Effector memory CD4-positive, alpha-beta T cell (primary cell): ENCODE data around the gene ADAMTS17.
A peak's percentile ranks its signal among the peaks of the same experiment; 100 is the strongest.
"Not testable (repeated sequence)": the region's sequence is repeated elsewhere in the genome, so short reads cannot be mapped to it uniquely, and the experiment has no call there.

Experiments used
- DNase-seq, 3 donors: peaks; one replicate each; pipeline ENCODE4 v3.0.0-alpha.2; 2020
- H3K27ac ChIP-seq: 2 replicates; pipeline ENCODE4 v1.7.0; 2013; ENCODE audit warnings: mild to moderate bottlenecking, low read length, moderate library complexity; ENCODE audit not compliant: insufficient read depth, poor library complexity, severe bottlenecking
- H3K27me3 ChIP-seq: replicated peaks from 2 replicates; pipeline ENCODE4 v1.7.0; 2013; ENCODE audit warnings: mild to moderate bottlenecking, low read length; ENCODE audit not compliant: insufficient read depth, control insufficient read depth, poor library complexity, severe bottlenecking
- H3K36me3 ChIP-seq: 2 replicates; pipeline ENCODE4 v1.7.0; 2013; ENCODE audit warnings: mild to moderate bottlenecking, low read length, moderate library complexity; ENCODE audit not compliant: control insufficient read depth, insufficient read depth
- H3K4me1 ChIP-seq: 2 replicates; pipeline ENCODE4 v1.7.0; 2013; ENCODE audit warnings: low read length, mild to moderate bottlenecking; ENCODE audit not compliant: control insufficient read depth, insufficient read depth, poor library complexity, severe bottlenecking
- H3K4me3 ChIP-seq: 2 replicates; pipeline ENCODE4 v1.7.0; 2013; ENCODE audit warnings: low read length, low read depth, mild to moderate bottlenecking; ENCODE audit not compliant: insufficient read depth, poor library complexity, severe bottlenecking
- H3K9me3 ChIP-seq: 2 replicates; pipeline ENCODE4 v1.7.0; 2013; ENCODE audit warnings: mild to moderate bottlenecking, low read length, moderate library complexity; ENCODE audit not compliant: control insufficient read depth

ADAMTS17 gene

GRCh38 chr15:100340721-100341238 is 995 bp downstream of the ADAMTS17 start:
- no peaks in the 10 kb centered on the region for H3K36me3 ChIP-seq
- H3K4me3 ChIP-seq = no peak overlapping the region
- H3K9me3 ChIP-seq = no peaks in the 10 kb centered on the region
- H3K4me1 ChIP-seq = peaks cover 9% of the 10 kb centered on the region
- DNase-seq = no peak
- H3K27me3 ChIP-seq = no peaks in the 10 kb centered on the region
- H3K27ac ChIP-seq = no peak overlapping the region

GRCh38 chr15:100339999-100340398 is 1.8 kb downstream of the ADAMTS17 start:
- H3K4me1 ChIP-seq = peaks cover 12% of the 10 kb centered on the region
- H3K27ac ChIP-seq = no peak overlapping the region

DNA sequence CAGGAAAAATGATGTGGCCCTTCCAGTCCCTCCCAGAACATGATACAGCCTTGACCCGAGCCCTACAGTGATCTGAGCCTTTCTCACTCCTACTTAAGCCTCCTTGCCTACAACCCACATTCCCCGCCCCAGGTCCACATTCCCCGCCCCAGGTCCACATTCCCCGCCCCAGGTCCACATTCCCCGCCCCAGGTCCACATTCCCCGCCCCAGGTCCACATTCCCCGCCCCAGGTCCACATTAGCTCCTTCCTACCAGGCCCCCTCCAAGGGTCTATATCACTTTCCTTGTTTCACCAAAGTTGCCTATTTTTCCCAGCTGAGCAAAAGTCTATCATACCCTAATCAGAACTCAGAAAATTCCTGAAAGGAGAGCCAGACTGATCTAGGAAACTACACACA is 2.3 kb downstream of the ADAMTS17 start:
- H3K36me3 ChIP-seq, H3K27me3 ChIP-seq, DNase-seq, H3K27ac ChIP-seq, H3K9me3 ChIP-seq, H3K4me3 ChIP-seq: not testable (repeated sequence)
- peaks cover 12% of the 10 kb centered on the region for H3K4me1 ChIP-seq

More at GRCh38 chr15:100339999-100340398, 1.8 kb downstream of the ADAMTS17 start:
- DNase-seq = no peak
- no peak overlapping the region for H3K4me3 ChIP-seq
- no peaks in the 10 kb centered on the region for H3K36me3 ChIP-seq
- H3K9me3 ChIP-seq = no peaks in the 10 kb centered on the region
- no peaks in the 10 kb centered on the region for H3K27me3 ChIP-seq

DNA sequence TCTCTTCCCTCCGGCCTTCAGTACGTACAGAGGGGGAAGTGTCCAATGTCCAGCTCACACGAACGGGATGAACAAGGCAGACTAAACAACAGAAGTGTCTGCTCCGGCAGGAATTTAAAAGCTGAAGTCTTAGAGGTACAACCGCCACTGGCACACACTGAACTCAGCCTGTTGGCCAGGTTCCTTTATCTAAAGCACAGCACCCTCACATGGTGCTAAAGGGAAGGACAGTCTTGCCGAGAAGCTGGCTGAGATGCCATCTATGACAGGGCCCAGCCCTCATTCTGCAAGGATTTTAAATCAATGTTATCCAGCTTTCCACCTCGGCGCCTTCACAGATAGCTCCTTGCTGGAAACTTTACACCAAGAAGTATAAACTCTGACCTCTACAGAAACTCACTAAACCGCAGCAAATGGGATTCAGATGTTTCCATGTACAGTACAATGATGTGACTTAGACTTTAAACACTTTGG is 2.8 kb downstream of the ADAMTS17 start:
- DNase-seq = peak; percentile 27 to 43 (median 27)
- Histone ChIP-seq H3K27me3 (no peaks in the 10 kb centered on the region), H3K36me3 (no peaks in the 10 kb centered on the region), H3K9me3 (no peaks in the 10 kb centered on the region), H3K4me3 (no peak overlapping the region), H3K4me1 (peaks cover 16% of the 10 kb centered on the region), H3K27ac (no peak overlapping the region)

DNA sequence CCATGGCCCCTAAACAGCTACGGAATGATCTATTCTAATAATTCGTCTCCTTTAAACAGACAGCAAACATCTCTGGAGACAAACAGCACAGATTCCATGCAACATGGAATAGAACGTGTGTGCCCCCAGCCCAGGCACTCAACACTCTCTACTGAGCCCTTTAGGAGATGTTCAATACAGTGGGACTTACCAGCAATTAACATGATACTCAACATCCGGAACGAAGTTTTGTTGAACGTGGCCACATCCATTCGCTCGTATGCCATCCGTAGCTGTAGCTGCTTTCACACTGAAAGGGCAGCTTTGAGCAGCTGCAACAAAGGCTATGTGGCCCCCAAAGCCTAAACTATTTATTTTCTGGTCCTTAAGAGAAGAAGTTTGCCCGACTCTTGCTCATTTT is 3.5 kb downstream of the ADAMTS17 start:
- DNase-seq = no peak
- Histone ChIP-seq H3K4me1 (peaks cover 22% of the 10 kb centered on the region), H3K27me3 (no peaks in the 10 kb centered on the region)

GRCh38 chr15:100337096-100338044 is 4.4 kb downstream of the ADAMTS17 start:
- H3K27me3 ChIP-seq = no peaks in the 10 kb centered on the region
- H3K4me3 ChIP-seq = no peak overlapping the region
- DNase-seq = no peak
- no peaks in the 10 kb centered on the region for H3K36me3 ChIP-seq
- H3K9me3 ChIP-seq = no peaks in the 10 kb centered on the region
- peaks cover 21% of the 10 kb centered on the region for H3K4me1 ChIP-seq
- H3K27ac ChIP-seq = no peak overlapping the region

More for the DNA sequence above, 3.5 kb downstream of the ADAMTS17 start:
- no peak overlapping the region for H3K27ac ChIP-seq
- H3K36me3 ChIP-seq = no peaks in the 10 kb centered on the region
- no peaks in the 10 kb centered on the region for H3K9me3 ChIP-seq
- no peak overlapping the region for H3K4me3 ChIP-seq

DNA sequence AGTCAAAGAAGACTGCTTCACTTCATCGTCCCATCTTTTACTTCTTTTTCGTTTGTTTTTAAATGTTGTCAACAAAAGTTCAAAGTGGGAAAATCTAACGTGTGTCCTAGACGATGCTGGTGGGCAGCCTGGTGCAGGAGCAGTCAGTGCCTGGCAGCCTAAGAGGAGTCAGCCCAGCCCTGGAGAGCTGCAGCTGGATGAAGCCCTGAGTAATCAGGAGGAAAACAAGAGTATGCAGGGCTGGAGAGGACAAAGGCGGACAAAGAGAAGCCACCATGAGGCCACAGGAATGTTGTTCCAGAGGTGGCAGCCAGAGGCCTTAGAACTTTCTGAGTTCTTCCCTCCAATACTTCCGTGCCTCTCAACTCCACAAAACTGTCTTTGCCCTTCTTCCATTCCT is 5.7 kb downstream of the ADAMTS17 start:
- Histone ChIP-seq H3K9me3 (no peaks in the 10 kb centered on the region), H3K4me3 (no peak overlapping the region), H3K4me1 (peaks cover 26% of the 10 kb centered on the region), H3K36me3 (no peaks in the 10 kb centered on the region), H3K27ac (no peak overlapping the region), H3K27me3 (no peaks in the 10 kb centered on the region)
- no peak for DNase-seq

DNA sequence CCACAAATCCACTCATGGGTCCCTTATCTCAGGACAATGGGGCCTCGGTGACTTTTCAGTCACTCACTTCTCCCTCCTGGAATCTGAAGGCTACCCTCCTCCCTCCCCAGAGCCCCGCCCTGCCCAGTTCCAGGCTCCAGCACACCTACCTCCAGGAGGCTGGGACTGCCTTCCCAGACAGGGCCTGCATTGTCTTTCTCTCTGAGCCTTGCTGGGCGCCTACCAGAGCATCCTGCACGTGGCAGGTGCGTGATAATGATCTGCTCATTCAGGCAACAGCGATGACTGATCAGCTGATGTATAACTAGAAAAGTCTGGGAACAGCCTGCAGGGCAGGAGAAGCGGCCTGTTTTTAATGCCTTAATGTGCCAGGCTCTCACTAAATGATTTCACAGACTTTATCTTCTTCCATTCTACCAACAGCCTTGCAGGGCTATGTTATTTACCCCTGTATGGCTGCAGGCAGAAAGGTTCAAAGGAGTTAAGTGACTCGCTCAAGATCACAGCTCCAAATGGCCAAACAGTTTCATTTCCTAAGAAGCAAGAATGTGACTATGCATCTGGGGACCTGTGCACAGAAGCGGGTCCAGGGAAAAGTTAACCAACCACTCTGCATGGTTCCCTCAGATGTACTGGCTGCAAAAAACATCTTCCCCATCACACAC is 6.3 kb downstream of the ADAMTS17 start:
- Histone ChIP-seq H3K4me1 (peaks cover 29% of the 10 kb centered on the region), H3K4me3 (no peak overlapping the region), H3K36me3 (no peaks in the 10 kb centered on the region), H3K27me3 (no peaks in the 10 kb centered on the region), H3K9me3 (no peaks in the 10 kb centered on the region), H3K27ac (no peak overlapping the region)
- DNase-seq = no peak

GRCh38 chr15:100334905-100335304 is 6.9 kb downstream of the ADAMTS17 start:
- no peak for DNase-seq
- peaks cover 34% of the 10 kb centered on the region for H3K4me1 ChIP-seq

DNA sequence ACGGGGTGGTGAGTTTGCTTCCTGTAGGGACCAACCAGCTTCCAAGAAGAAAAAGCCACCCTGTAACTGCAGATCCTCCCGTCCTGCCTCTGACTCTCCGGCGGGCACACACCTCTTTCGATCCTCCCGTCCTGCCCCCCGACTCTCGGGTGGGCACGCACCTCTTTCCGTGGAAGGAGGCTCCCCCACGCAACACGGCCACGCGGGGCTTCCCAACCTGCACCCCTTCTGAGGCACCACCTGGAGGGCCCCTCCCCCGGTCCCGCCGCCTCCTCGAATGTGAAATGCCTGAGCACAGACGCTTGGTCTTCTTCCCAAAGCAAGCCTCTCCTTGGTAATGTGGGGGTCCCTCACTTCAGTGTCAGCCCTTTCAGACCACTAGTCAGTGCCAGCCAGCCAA is 7.3 kb downstream of the ADAMTS17 start:
- H3K4me1 ChIP-seq = peaks cover 38% of the 10 kb centered on the region
- no peak overlapping the region for H3K4me3 ChIP-seq
- DNase-seq = no peak
- H3K27me3 ChIP-seq = no peaks in the 10 kb centered on the region
- no peaks in the 10 kb centered on the region for H3K36me3 ChIP-seq
- H3K9me3 ChIP-seq = no peaks in the 10 kb centered on the region
- H3K27ac ChIP-seq = no peak overlapping the region

More at GRCh38 chr15:100334905-100335304, 6.9 kb downstream of the ADAMTS17 start:
- no peaks in the 10 kb centered on the region for H3K9me3 ChIP-seq
- H3K4me3 ChIP-seq = no peak overlapping the region
- no peaks in the 10 kb centered on the region for H3K36me3 ChIP-seq
- H3K27ac ChIP-seq = no peak overlapping the region
- H3K27me3 ChIP-seq = no peaks in the 10 kb centered on the region
